Measurements from ENCODE around the gene MMP7. TPM values are rescaled to one million over a fixed set of nuclear protein-coding genes. Genes with fewer than 3 reads are reported as not detected.

MMP7 gene
- total and polyA plus RNA-seq, 2 donors (not counting 1 experiment from before 2014, with no cell fraction given): not detected

DNA sequence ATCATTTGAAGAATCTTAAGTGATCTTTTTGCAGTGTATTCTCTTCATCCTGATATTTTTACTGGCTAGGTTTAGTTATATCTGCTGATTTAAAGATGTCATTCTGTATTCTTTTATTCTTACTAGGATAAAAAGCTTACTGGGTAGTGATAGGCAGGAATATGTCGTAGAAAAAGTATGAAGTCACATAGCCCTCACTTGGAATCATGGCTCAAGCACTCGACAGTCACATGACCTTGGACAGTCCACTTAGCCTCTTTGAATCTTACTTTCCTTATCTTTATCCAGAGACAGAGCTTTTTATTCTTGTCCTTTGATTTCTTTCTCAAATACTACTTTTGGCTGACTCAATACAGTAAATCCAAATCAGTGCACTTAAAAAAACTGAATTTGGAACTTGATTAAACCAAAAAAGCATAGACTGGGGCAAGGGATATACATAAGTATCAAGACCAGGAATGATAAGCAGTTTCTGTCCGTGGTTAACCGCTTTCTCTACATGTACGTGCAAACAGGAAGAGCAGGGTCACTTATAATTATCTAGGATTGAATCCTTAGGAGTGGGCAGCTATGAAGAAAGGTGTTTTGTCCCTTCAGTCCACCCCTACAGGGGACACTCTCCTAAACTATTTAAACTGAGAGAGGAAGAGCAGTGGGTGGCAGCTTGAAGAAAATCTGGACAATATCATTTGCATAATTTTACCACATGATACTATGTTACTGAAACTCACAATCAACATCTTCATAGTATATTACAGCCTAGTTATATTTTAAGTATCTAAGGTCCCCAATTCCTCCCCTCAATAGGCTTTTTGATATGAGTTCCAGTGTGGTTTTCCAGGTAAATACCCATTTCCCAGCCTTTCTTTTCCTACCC is 8.0 kb downstream of the MMP7 start:
- ChIA-PET POLR2A (no interaction called here), CTCF (interaction anchor here (0.5 kb wide), 1 partner anchor 278 kb away, joined by 3 read pairs; no protein-coding TSS in a partner anchor)
- Histone ChIP-seq H3K4me1 (ENCODE audit: control insufficient read depth in 2 of 2, insufficient read depth in 2 of 2, low read length in 2 of 2) (peaks cover 7 to 9% of the 10 kb centered on the region in 2 donors), H2AFZ (ENCODE audit: insufficient read depth, low read depth, low read length, poor library complexity, severe bottlenecking) (peak overlapping the region; percentile 37), H3K27ac (ENCODE audit: low read length in 2 of 2) (no peak overlapping the region), H3K27me3 (replicated peaks in 1 of 4; ENCODE audit: control extremely low read depth in 1 of 4, control insufficient read depth in 3 of 4, insufficient read depth in 4 of 4, low read length in 3 of 4) (no peaks in the 10 kb centered on the region), H3K4me3 (ENCODE audit: control extremely low read depth in 1 of 5, extremely low read depth in 1 of 5, insufficient read depth in 1 of 5, low read depth in 2 of 5, low read length in 4 of 5) (no peak overlapping the region), H3K36me3 (replicated peaks in 1 of 2; ENCODE audit: control extremely low read depth in 1 of 2, control insufficient read depth in 1 of 2, extremely low read depth in 1 of 2, insufficient read depth in 2 of 2, low read length in 1 of 2) (no peaks in the 10 kb centered on the region), H3K4me2 (replicated peaks; ENCODE audit: low read depth, low read length, poor library complexity, severe bottlenecking) (peak overlapping the region; percentile 24), H3K9me3 (ENCODE audit: control extremely low read depth in 1 of 3, control insufficient read depth in 2 of 3, insufficient read depth in 1 of 3, low read length in 2 of 3) (no peaks in the 10 kb centered on the region), H3K79me2 (ENCODE audit: control insufficient read depth, insufficient read depth, low read length) (no peaks in the 10 kb centered on the region), H3K9ac (ENCODE audit: low read length) (no peak overlapping the region), H4K20me1 (ENCODE audit: control insufficient read depth, insufficient read depth, low read length, poor library complexity, severe bottlenecking) (no peaks in the 10 kb centered on the region)
- Mint-ChIP-seq H3K27me3 (no peaks in the 10 kb centered on the region), H3K4me3 (peak overlapping the region; percentile 33), H3K4me1 (peaks cover 14% of the 10 kb centered on the region), H3K9me3 (ENCODE audit: insufficient read depth) (no peaks in the 10 kb centered on the region), H3K27ac (no peak overlapping the region)
- intact Hi-C loops (cut with micrococcal nuclease): no loop called here
- DNase-seq: no peak
- TF ChIP-seq, protein P1, sequence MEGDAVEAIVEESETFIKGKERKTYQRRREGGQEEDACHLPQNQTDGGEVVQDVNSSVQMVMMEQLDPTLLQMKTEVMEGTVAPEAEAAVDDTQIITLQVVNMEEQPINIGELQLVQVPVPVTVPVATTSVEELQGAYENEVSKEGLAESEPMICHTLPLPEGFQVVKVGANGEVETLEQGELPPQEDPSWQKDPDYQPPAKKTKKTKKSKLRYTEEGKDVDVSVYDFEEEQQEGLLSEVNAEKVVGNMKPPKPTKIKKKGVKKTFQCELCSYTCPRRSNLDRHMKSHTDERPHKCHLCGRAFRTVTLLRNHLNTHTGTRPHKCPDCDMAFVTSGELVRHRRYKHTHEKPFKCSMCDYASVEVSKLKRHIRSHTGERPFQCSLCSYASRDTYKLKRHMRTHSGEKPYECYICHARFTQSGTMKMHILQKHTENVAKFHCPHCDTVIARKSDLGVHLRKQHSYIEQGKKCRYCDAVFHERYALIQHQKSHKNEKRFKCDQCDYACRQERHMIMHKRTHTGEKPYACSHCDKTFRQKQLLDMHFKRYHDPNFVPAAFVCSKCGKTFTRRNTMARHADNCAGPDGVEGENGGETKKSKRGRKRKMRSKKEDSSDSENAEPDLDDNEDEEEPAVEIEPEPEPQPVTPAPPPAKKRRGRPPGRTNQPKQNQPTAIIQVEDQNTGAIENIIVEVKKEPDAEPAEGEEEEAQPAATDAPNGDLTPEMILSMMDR (IDR thresholded peaks at IDR 0.05): no peak
- TF ChIP-seq EZH2 (IDR thresholded peaks at IDR 0.05; ENCODE audit: borderline replicate concordance, insufficient read depth, low read depth, low read length, poor library complexity, severe bottlenecking): no peak
- ATAC-seq (ENCODE audit: low read depth): no peak
- no CpG with 5 or more reads among the region's 5 CpGs for WGBS (ENCODE audit: insufficient coverage)

DNA sequence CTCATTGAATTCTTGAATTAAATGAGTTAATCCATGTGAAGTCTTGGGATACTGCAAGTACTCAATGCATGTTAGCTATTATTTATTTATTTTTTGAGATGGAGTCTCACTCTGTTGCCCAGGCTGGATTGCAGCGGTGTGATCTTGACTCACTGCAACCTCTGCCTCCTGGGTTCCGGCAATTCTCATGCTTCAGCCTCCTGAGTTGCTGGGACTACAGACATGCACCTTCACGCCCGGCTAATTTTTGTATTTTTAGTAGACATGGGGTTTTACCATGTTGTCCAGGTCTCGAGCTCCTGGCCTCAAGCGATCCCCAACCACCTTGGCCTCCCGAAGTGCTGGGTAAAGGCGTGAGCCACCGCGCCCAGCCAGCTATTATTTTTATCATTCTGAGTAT is 9.4 kb downstream of the MMP7 start:
- H3K27me3 Mint-ChIP-seq: no peaks in the 10 kb centered on the region
- no peaks in the 10 kb centered on the region for H3K9me3 ChIP-seq (ENCODE audit: control extremely low read depth in 1 of 3, control insufficient read depth in 2 of 3, insufficient read depth in 1 of 3, low read length in 2 of 3)
- intact Hi-C loops (cut with micrococcal nuclease): no loop called here
- H3K27ac Mint-ChIP-seq: no peak overlapping the region
- ChIA-PET POLR2A (no interaction called here), CTCF (no interaction called here)
- no peak for ATAC-seq (ENCODE audit: low read depth)
- no peak overlapping the region for H3K4me3 Mint-ChIP-seq
- no peaks in the 10 kb centered on the region for H3K27me3 ChIP-seq (replicated peaks in 1 of 4; ENCODE audit: control extremely low read depth in 1 of 4, control insufficient read depth in 3 of 4, insufficient read depth in 4 of 4, low read length in 3 of 4)
- no peaks in the 10 kb centered on the region for H3K36me3 ChIP-seq (replicated peaks in 1 of 2; ENCODE audit: control extremely low read depth in 1 of 2, control insufficient read depth in 1 of 2, extremely low read depth in 1 of 2, insufficient read depth in 2 of 2, low read length in 1 of 2)
- H3K79me2 ChIP-seq (ENCODE audit: control insufficient read depth, insufficient read depth, low read length): no peaks in the 10 kb centered on the region
- no peak overlapping the region for H3K4me2 ChIP-seq (replicated peaks; ENCODE audit: low read depth, low read length, poor library complexity, severe bottlenecking)
- H3K9me3 Mint-ChIP-seq (ENCODE audit: insufficient read depth): no peaks in the 10 kb centered on the region
- no peak overlapping the region for H3K9ac ChIP-seq (ENCODE audit: low read length)
- H3K27ac ChIP-seq (ENCODE audit: low read length in 2 of 2): no peak overlapping the region
- TF ChIP-seq, protein P1 (IDR thresholded peaks at IDR 0.05): no peak
- DNase-seq: no peak
- H2AFZ ChIP-seq (ENCODE audit: insufficient read depth, low read depth, low read length, poor library complexity, severe bottlenecking): no peak overlapping the region
- no peak overlapping the region for H3K4me3 ChIP-seq (ENCODE audit: control extremely low read depth in 1 of 5, extremely low read depth in 1 of 5, insufficient read depth in 1 of 5, low read depth in 2 of 5, low read length in 4 of 5)
- peaks cover 17% of the 10 kb centered on the region for H3K4me1 Mint-ChIP-seq
- 94% methylated on average over 2 of the region's 10 CpGs for WGBS (ENCODE audit: insufficient coverage)
- H3K4me1 ChIP-seq (ENCODE audit: control insufficient read depth in 2 of 2, insufficient read depth in 2 of 2, low read length in 2 of 2): peaks cover 7 to 9% of the 10 kb centered on the region in 2 donors
- no peaks in the 10 kb centered on the region for H4K20me1 ChIP-seq (ENCODE audit: control insufficient read depth, insufficient read depth, low read length, poor library complexity, severe bottlenecking)
